Neural progenitor cell (in vitro differentiated cells): ENCODE measurements around the gene PAQR4.

Experiments used
- CTCF ChIP-seq: fragments of 200-600 bp; sonication (generic); IDR thresholded peaks from 2 replicates; pipeline ENCODE4 v1.5.1; 2017; ENCODE audit warnings: antibody characterized with exemption, mild to moderate bottlenecking
- EZH2 ChIP-seq: fragments of 200-600 bp; sonication (generic); IDR thresholded peaks from 2 replicates; pipeline ENCODE4 v1.6.1; 2017; ENCODE audit warnings: antibody characterized with exemption, mild to moderate bottlenecking, moderate library complexity

- TF ChIP-seq EZH2 (no peak), CTCF (peak; percentile 61)
These were observed 52.5 kb downstream of the PAQR4 start for GRCh38 chr16:3021449-3022207.
